H1 (cell line): ENCODE measurements around the gene SPINK5. TPM values are rescaled to one million over a fixed set of nuclear protein-coding genes. Genes with fewer than 3 reads are reported as not detected.

Experiments used
- CTCF ChIA-PET: fragments of 300-600 bp; sonication (Branson Sonifier 250); formaldehyde crosslinking; loops from one replicate; lab custom pipeline; 2021; ENCODE audit not compliant: partially characterized antibody; lab: Charles Lee
- POLR2A ChIA-PET: fragments of 300-600 bp; sonication (Branson Sonifier 250); formaldehyde crosslinking; loops from one replicate; lab custom pipeline; 2021; ENCODE audit warnings: inconsistent platforms; ENCODE audit not compliant: partially characterized antibody; lab: Charles Lee
- DNase-seq, 2 experiments: peaks; one replicate each; pipeline versions ENCODE4 v3.0.0 to v3.0.0-alpha.2; 2010 to 2022; ENCODE audit warnings: low spot score in 2 of 2, low read depth in 1 of 2, mixed read lengths in 1 of 2
- FAIRE-seq: peaks from 2 replicates; lab custom pipeline; 2011; peaks lifted over from hg19 to GRCh38; lab: Jason Lieb, UNC
- H2AFZ ChIP-seq: 2 replicates; pipeline ENCODE4 v1.8.1; 2012; ENCODE audit warnings: low read length, inconsistent platforms
- H2AK5ac ChIP-seq: 2 replicates; pipeline ENCODE4 v1.6.1; 2013; ENCODE audit warnings: low read depth, low read length
- H2BK120ac ChIP-seq: replicated peaks from 2 replicates; pipeline ENCODE3; 2013; ENCODE audit warnings: low read depth, low read length, inconsistent platforms
- H2BK12ac ChIP-seq: 2 replicates; pipeline ENCODE4 v1.6.1; 2013; ENCODE audit warnings: low read depth, low read length
- H2BK15ac ChIP-seq: 2 replicates; pipeline ENCODE4 v1.6.1; 2013; ENCODE audit warnings: low read length
- H2BK20ac ChIP-seq: 2 replicates; pipeline ENCODE4 v1.6.1; 2013; ENCODE audit warnings: low read length
- H2BK5ac ChIP-seq: 2 replicates; pipeline ENCODE4 v1.6.1; 2013; ENCODE audit warnings: low read depth, low read length
- H3K14ac ChIP-seq: 2 replicates; pipeline ENCODE4 v1.6.1; 2013; ENCODE audit warnings: inconsistent platforms; ENCODE audit not compliant: insufficient read length
- H3K18ac ChIP-seq: 2 replicates; pipeline ENCODE4 v1.6.1; 2013; ENCODE audit warnings: low read length; ENCODE audit errors: extremely low read depth
- H3K23ac ChIP-seq: 2 replicates; pipeline ENCODE4 v1.6.1; 2013; ENCODE audit warnings: inconsistent platforms; ENCODE audit not compliant: insufficient read length
- H3K23me2 ChIP-seq: 2 replicates; pipeline ENCODE4 v1.6.1; 2013; ENCODE audit warnings: low read depth, low read length
- H3K27ac ChIP-seq: 2 replicates; pipeline ENCODE4 v1.6.1; 2011; ENCODE audit warnings: low read depth, low read length, inconsistent platforms
- H3K27me3 ChIP-seq, 4 experiments: replicated peaks in 1 of 4; 1 replicate in 1 of 4; 2 replicates in 3 of 4; pipeline versions ENCODE4 v1.6.1 to v1.8.1; 2011 to 2013; ENCODE audit warnings: low read length in 3 of 4, mild to moderate bottlenecking in 3 of 4, inconsistent platforms in 2 of 4, mixed read lengths in 2 of 4, moderate library complexity in 1 of 4; ENCODE audit not compliant: control insufficient read depth in 3 of 4, insufficient read depth in 3 of 4; ENCODE audit errors: extremely low read depth in 1 of 4
- H3K36me3 ChIP-seq, 4 experiments: 2 replicates each; pipeline versions ENCODE4 v1.6.1 to v1.8.1; 2011 to 2013; ENCODE audit warnings: mild to moderate bottlenecking in 4 of 4, low read length in 3 of 4, moderate library complexity in 2 of 4, control low read depth in 1 of 4, inconsistent platforms in 1 of 4; ENCODE audit not compliant: insufficient read depth in 4 of 4, control insufficient read depth in 2 of 4
- H3K4ac ChIP-seq: replicated peaks from 2 replicates; pipeline ENCODE3; 2013; ENCODE audit warnings: low read length, low read depth, mixed read lengths, inconsistent platforms; ENCODE audit not compliant: insufficient read length
- H3K4me1 ChIP-seq, 4 experiments: replicated peaks in 1 of 4; 1 replicate in 1 of 4; 2 replicates in 3 of 4; pipeline versions ENCODE4 v1.6.1 to v1.8.1; 2011 to 2013; ENCODE audit warnings: low read length in 3 of 4, inconsistent platforms in 2 of 4, mixed read lengths in 1 of 4; ENCODE audit not compliant: insufficient read depth in 4 of 4, control insufficient read depth in 3 of 4
- H3K4me2 ChIP-seq, 2 experiments: 2 replicates each; pipeline versions ENCODE4 v1.6.1 to v1.8.1; 2011 to 2013; ENCODE audit warnings: low read depth in 2 of 2, low read length in 2 of 2, control low read depth in 1 of 2, inconsistent platforms in 1 of 2, mild to moderate bottlenecking in 1 of 2; ENCODE audit not compliant: insufficient read depth in 1 of 2
- H3K4me3 ChIP-seq, 4 experiments: fragments of 200-600, 300-600 bp in 1 of 4; sonication (generic), shearing (Covaris generic), sonication (Bioruptor Twin) in 1 of 4; 2 replicates each; pipeline versions ENCODE4 v1.5.1 to v1.8.1; 2011 to 2016; ENCODE audit warnings: low read length in 4 of 4, low read depth in 3 of 4, control low read depth in 2 of 4, inconsistent platforms in 2 of 4, mild to moderate bottlenecking in 2 of 4, mixed read lengths in 1 of 4, moderate library complexity in 1 of 4; ENCODE audit not compliant: insufficient read depth in 2 of 4; ENCODE audit errors: extremely low read depth in 1 of 4
- H3K56ac ChIP-seq: replicated peaks from 2 replicates; pipeline ENCODE3; 2013; ENCODE audit warnings: low read depth, mild to moderate bottlenecking, mixed read lengths, low read length, inconsistent platforms; ENCODE audit not compliant: insufficient read length
- H3K79me1 ChIP-seq: 2 replicates; pipeline ENCODE4 v1.6.1; 2013; ENCODE audit warnings: low read depth, low read length, control low read depth
- H3K79me2 ChIP-seq, 2 experiments: 2 replicates each; pipeline versions ENCODE4 v1.6.1 to v1.8.1; 2012 to 2013; ENCODE audit warnings: low read length in 2 of 2, mild to moderate bottlenecking in 2 of 2, inconsistent platforms in 1 of 2; ENCODE audit not compliant: insufficient read depth in 2 of 2, control insufficient read depth in 1 of 2
- H3K9ac ChIP-seq, 4 experiments: replicated peaks in 1 of 4; 1 replicate in 1 of 4; 2 replicates in 3 of 4; pipeline versions ENCODE4 v1.6.1 to v1.8.1; 2011 to 2013; ENCODE audit warnings: low read depth in 3 of 4, low read length in 3 of 4, control low read depth in 2 of 4, mild to moderate bottlenecking in 2 of 4, moderate library complexity in 2 of 4, inconsistent platforms in 1 of 4; ENCODE audit errors: extremely low read depth in 1 of 4
- H3K9me3 ChIP-seq, 2 experiments: 2 replicates each; pipeline versions ENCODE4 v1.6.1 to v1.8.1; 2012 to 2013; ENCODE audit warnings: mild to moderate bottlenecking in 2 of 2, moderate library complexity in 2 of 2, control low read depth in 1 of 2, inconsistent platforms in 1 of 2, low read depth in 1 of 2, low read length in 1 of 2, mixed read lengths in 1 of 2; ENCODE audit not compliant: insufficient read depth in 2 of 2
- H4K20me1 ChIP-seq, 2 experiments: replicated peaks in 1 of 2; 2 replicates each; pipeline versions ENCODE3 to v1.8.1; 2011 to 2013; ENCODE audit warnings: inconsistent platforms in 2 of 2, low read length in 2 of 2, mild to moderate bottlenecking in 1 of 2; ENCODE audit not compliant: insufficient read depth in 2 of 2, control insufficient read depth in 1 of 2
- H4K5ac ChIP-seq: 2 replicates; pipeline ENCODE4 v1.6.1; 2013; ENCODE audit warnings: low read length, low read depth, mixed read lengths, inconsistent platforms; ENCODE audit not compliant: insufficient read length
- H4K8ac ChIP-seq: 2 replicates; pipeline ENCODE4 v1.8.0; 2013; ENCODE audit warnings: mild to moderate bottlenecking, moderate library complexity, low read length, inconsistent platforms; ENCODE audit not compliant: insufficient read depth; ENCODE audit errors: extremely low read depth
- H4K91ac ChIP-seq: replicated peaks from 2 replicates; pipeline ENCODE3; 2013; ENCODE audit warnings: low read length, mixed read lengths, inconsistent platforms; ENCODE audit not compliant: insufficient read length
- JUND ChIP-seq: IDR thresholded peaks from 2 replicates; pipeline ENCODE4 v1.6.1; 2011; ENCODE audit warnings: mild to moderate bottlenecking, improper control_type of control experiment, low read length
- SP1 ChIP-seq: IDR thresholded peaks from 2 replicates; pipeline ENCODE4 v1.6.1; 2011; ENCODE audit warnings: low read depth, low read length
- polyA plus RNA-seq, 7 experiments: library from polyadenylated mRNA; depleted of rRNA in 3 of 7; stranded (reverse) in 5 of 7; unstranded in 2 of 7; fragments of >200 nt in 5 of 7; fragments of 200-250 nt in 2 of 7; gene quantifications; 1 replicate in 5 of 7; 2 replicates in 1 of 7; 4 replicates in 1 of 7; pipeline versions ENCODE4 v1.2.1 to v1.2.3, GENCODE V29; 2011 to 2013; ENCODE audit warnings: missing spikeins in 2 of 7, mixed read lengths in 2 of 7
- total RNA-seq: library from RNA; stranded (reverse); fragmentation: NEBNext Ultra II Directional; extraction: Animal tissue kit (Norgen Biotek cat#: 25700); gene quantifications from 2 replicates; pipeline ENCODE4 v1.2.1, GENCODE V29; 2021

The SPINK5 gene
- total and polyA plus RNA-seq, 2 of the 8 experiments (the other 6 are each of a cell fraction or from before 2014, with no cell fraction given) = 1.4 to 2.2 TPM

GRCh38 chr5:148145916-148146315 lies 82.1 kb downstream of the SPINK5 start:
- H4K5ac ChIP-seq = no peak overlapping the region
- H3K79me1 ChIP-seq = no peaks in the 10 kb centered on the region
- H4K91ac ChIP-seq = no peak overlapping the region
- no peak overlapping the region for H3K4ac ChIP-seq
- H2BK12ac ChIP-seq = no peak overlapping the region
- H4K8ac ChIP-seq = no peak overlapping the region
- H2BK5ac ChIP-seq = no peak overlapping the region
- no peak overlapping the region for H3K4me2 ChIP-seq
- no peak overlapping the region for H3K27ac ChIP-seq
- H2BK20ac ChIP-seq = no peak overlapping the region
- no peak overlapping the region for H3K23ac ChIP-seq
- H3K27me3 ChIP-seq = peaks cover 0 to under 1% (median 0%) of the 10 kb centered on the region in 4 experiments; a peak in 1 of 7 replicates
- no peaks in the 10 kb centered on the region for H3K4me1 ChIP-seq
- H2BK15ac ChIP-seq = no peak overlapping the region
- no peak for DNase-seq
- H4K20me1 ChIP-seq = no peaks in the 10 kb centered on the region
- H2BK120ac ChIP-seq = no peak overlapping the region
- no peak overlapping the region for H3K14ac ChIP-seq
- H2AK5ac ChIP-seq = no peak overlapping the region
- H2AFZ ChIP-seq = no peak overlapping the region
- no peak overlapping the region for H3K56ac ChIP-seq
- no peak overlapping the region for H3K4me3 ChIP-seq
- no peaks in the 10 kb centered on the region for H3K79me2 ChIP-seq
- FAIRE-seq = peak; percentile 7
- H3K36me3 ChIP-seq = no peaks in the 10 kb centered on the region
- no peaks in the 10 kb centered on the region for H3K23me2 ChIP-seq
- TF ChIP-seq SP1 (0 out of 2 replicates have a peak, but pooled peaks have one; percentile 26), JUND (no peak)
- H3K18ac ChIP-seq = no peak overlapping the region
- H3K9ac ChIP-seq = no peak overlapping the region
- H3K9me3 ChIP-seq = no peaks in the 10 kb centered on the region
- ChIA-PET POLR2A (interaction anchor here (0.7 kb wide), 1 partner anchor 145 kb away, joined by 3 read pairs; no protein-coding TSS in a partner anchor), CTCF (interaction anchor here (0.6 to 0.7 kb wide), 2 partner anchors 34 to 518 kb away, joined by 3 read pairs; no protein-coding TSS in a partner anchor)
